Upper lobe of left lung (tissue), 6 donors: ENCODE data around the gene GRK7. TPM values are rescaled to one million over a fixed set of nuclear protein-coding genes. Genes with fewer than 3 reads are reported as not detected.

Experiments
- ATAC-seq, 2 donors: fragments of 200-7000 bp; cut with Tn5 transposase; one replicate each; pipeline ENCODE4 v1.9.1; 2022; ENCODE audit warnings: mild to moderate bottlenecking in 2 of 2, moderate library complexity in 2 of 2; ENCODE audit not compliant: low FRiP score in 2 of 2
- DNase-seq, 2 donors: peaks; one replicate each; pipeline ENCODE4 v3.0.0-alpha.2; 2019 to 2020
- H3K27ac ChIP-seq, 4 donors: fragments of 200-600 bp; sonication (generic); one replicate each; pipeline ENCODE4 v1.5.1; 2016 to 2019
- H3K27me3 ChIP-seq, 4 donors: fragments of 200-600 bp; sonication (generic); one replicate each; pipeline ENCODE4 v1.5.1; 2017 to 2019
- H3K36me3 ChIP-seq, 4 donors: fragments of 200-600 bp; sonication (generic); one replicate each; pipeline ENCODE4 v1.5.1; 2016 to 2019
- H3K4me1 ChIP-seq, 4 donors: fragments of 200-600 bp; sonication (generic); one replicate each; pipeline ENCODE4 v1.5.1; 2018 to 2019
- H3K4me3 ChIP-seq, 4 donors: fragments of 200-600 bp; sonication (generic); one replicate each; pipeline ENCODE4 v1.5.1; 2017 to 2019; ENCODE audit warnings: mild to moderate bottlenecking in 2 of 4, moderate library complexity in 1 of 4
- H3K9me3 ChIP-seq, 4 donors: fragments of 200-600 bp; sonication (generic); one replicate each; pipeline ENCODE4 v1.5.1; 2018 to 2019
- EP300 ChIP-seq, 4 donors: sonication (generic); formaldehyde crosslinking; IDR thresholded peaks; one replicate each; pipeline ENCODE4 v1.5.1; 2017; ENCODE audit warnings: antibody characterized with exemption in 4 of 4, control low read depth in 2 of 4
- POLR2A ChIP-seq, 4 donors: fragments of 450-650 bp; IDR thresholded peaks; one replicate each; pipeline ENCODE4 v1.5.1; 2016 to 2017; ENCODE audit warnings: antibody characterized with exemption in 4 of 4, mild to moderate bottlenecking in 2 of 4
- POLR2AphosphoS5 ChIP-seq, 2 donors: sonication (generic); formaldehyde crosslinking; IDR thresholded peaks; one replicate each; pipeline ENCODE4 v1.5.1; 2017; ENCODE audit warnings: antibody characterized with exemption in 2 of 2
- WGBS, 2 donors: methylation state at CpG; one replicate each; pipeline ENCODE4 v1.1.5; 2017 to 2018; 5-methylcytosine and 5-hydroxymethylcytosine counted together
- total RNA-seq, 6 donors: library from RNA; depleted of rRNA in 4 of 6; stranded (reverse); fragments of >200 nt in 4 of 6; gene quantifications; one replicate each; pipeline versions ENCODE4 v1.1.0 to v1.2.1, GENCODE V29; 2016 to 2021
- TF ChIP-seq, protein P1 (sequence below), 6 experiments: fragments of 450-650 bp in 4 of 6; fragments of 200-600 bp in 2 of 6; sonication (generic) in 2 of 6; IDR thresholded peaks; one replicate each; pipeline ENCODE4 v1.5.1; 2016 to 2019; ENCODE audit warnings: antibody characterized with exemption in 6 of 6
- donor health status: DM: no; HTN: no; CAD: no; lungs with moderate emphysema.
- donor health status: DM: no; HTN: yes; CAD: no; lungs with severe emphysema.

Gene GRK7, protein sequence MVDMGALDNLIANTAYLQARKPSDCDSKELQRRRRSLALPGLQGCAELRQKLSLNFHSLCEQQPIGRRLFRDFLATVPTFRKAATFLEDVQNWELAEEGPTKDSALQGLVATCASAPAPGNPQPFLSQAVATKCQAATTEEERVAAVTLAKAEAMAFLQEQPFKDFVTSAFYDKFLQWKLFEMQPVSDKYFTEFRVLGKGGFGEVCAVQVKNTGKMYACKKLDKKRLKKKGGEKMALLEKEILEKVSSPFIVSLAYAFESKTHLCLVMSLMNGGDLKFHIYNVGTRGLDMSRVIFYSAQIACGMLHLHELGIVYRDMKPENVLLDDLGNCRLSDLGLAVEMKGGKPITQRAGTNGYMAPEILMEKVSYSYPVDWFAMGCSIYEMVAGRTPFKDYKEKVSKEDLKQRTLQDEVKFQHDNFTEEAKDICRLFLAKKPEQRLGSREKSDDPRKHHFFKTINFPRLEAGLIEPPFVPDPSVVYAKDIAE (N-terminal part only)
- under 1 TPM in 1 of 6 donors, not detected in 5; 0.22 TPM for total RNA-seq

DNA sequence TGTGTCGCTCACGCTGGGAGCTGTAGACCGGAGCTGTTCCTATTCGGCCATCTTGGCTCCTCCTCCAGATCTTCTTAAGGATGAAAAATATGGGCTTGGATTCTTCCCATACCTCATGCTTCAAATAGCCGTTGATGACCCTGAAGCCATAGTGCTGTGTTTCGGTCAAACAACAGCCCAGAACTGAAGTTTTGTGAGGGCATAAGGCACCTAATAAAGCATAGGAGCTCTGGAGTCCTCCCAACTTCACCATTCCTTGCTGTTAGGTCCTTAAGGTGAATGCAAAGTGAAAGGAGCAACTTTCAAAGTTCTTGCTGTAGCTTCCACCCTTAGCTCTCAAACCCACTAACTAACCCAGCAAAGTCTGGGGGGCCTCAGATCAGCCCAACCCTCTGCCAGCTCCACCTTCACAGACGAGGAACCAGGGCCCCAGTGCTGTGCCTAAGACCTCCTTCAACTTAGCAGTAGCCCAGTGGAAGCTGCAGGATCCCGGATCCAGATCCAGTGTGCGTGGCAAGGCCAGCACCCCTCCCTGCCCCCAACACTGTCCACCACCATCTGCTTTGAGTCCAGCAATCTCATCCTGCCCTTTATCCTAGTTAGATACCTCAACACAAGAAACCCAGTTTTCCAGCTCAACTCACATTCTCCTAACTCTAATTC is at the start of gene GRK7:
TSS of gene GRK7 (plus strand) at position 321 of the 663 bp plus-strand sequence. CDS start 14,877 bp downstream, outside the sequence.
- DNase-seq (peak in 1 of 2 donors; percentile 15), ATAC-seq (no peak)
- Histone ChIP-seq H3K27ac (no peak within 1 kb of the TSS), H3K9me3 (no peaks in the 10 kb centered on the region), H3K4me3 (no peak within 1 kb of the TSS), H3K4me1 (peaks cover 0 to 9% (median 0%) of the 10 kb centered on the region in 4 donors), H3K36me3 (no peaks in the 10 kb centered on the region), H3K27me3 (no peaks in the 10 kb centered on the region)
- 94 to 98% methylated on average over 8 to 9 of the region's 9 CpGs for WGBS, 2 donors
- TF ChIP-seq, protein P1, sequence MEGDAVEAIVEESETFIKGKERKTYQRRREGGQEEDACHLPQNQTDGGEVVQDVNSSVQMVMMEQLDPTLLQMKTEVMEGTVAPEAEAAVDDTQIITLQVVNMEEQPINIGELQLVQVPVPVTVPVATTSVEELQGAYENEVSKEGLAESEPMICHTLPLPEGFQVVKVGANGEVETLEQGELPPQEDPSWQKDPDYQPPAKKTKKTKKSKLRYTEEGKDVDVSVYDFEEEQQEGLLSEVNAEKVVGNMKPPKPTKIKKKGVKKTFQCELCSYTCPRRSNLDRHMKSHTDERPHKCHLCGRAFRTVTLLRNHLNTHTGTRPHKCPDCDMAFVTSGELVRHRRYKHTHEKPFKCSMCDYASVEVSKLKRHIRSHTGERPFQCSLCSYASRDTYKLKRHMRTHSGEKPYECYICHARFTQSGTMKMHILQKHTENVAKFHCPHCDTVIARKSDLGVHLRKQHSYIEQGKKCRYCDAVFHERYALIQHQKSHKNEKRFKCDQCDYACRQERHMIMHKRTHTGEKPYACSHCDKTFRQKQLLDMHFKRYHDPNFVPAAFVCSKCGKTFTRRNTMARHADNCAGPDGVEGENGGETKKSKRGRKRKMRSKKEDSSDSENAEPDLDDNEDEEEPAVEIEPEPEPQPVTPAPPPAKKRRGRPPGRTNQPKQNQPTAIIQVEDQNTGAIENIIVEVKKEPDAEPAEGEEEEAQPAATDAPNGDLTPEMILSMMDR (IDR thresholded peaks at IDR 0.05), result no peak
- TF ChIP-seq POLR2A (IDR thresholded peaks at IDR 0.05), result no peak
- no peak for TF ChIP-seq POLR2AphosphoS5 (IDR thresholded peaks at IDR 0.05)
- no peak for TF ChIP-seq EP300 (IDR thresholded peaks at IDR 0.05)

DNA sequence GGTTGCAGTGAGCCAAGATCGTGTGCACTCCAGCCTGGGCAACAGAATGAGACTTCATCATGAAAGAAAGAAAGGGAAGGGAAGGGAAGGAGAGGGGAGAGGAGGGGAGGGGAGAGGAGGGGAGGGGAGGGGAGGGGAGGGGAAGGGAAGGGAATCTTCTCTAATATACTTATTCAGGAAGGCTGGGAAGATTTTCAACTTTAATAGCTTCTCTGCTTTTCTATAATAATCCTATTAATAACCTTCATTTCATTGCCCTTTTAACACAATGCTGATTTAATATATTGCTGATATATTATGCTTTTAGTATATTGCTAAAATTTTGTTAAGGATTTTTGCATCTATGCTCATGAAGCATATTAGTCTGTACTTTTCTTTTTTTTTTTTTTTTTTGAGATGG is 48.5 kb upstream of the GRK7 start:
- Histone ChIP-seq H3K27ac (no peak overlapping the region), H3K4me3 (no peak overlapping the region), H3K4me1 (no peaks in the 10 kb centered on the region), H3K27me3 (no peaks in the 10 kb centered on the region), H3K9me3 (no peaks in the 10 kb centered on the region), H3K36me3 (no peaks in the 10 kb centered on the region)
- 83 to 86% methylated on average over 1 of the region's 1 CpG for WGBS, 2 donors
- TF ChIP-seq, protein P1 (IDR thresholded peaks at IDR 0.05), result no peak
- TF ChIP-seq EP300 (IDR thresholded peaks at IDR 0.05) (no peak), POLR2AphosphoS5 (IDR thresholded peaks at IDR 0.05) (no peak), POLR2A (IDR thresholded peaks at IDR 0.05) (no peak)
- no peak for DNase-seq
- ATAC-seq, result no peak

DNA sequence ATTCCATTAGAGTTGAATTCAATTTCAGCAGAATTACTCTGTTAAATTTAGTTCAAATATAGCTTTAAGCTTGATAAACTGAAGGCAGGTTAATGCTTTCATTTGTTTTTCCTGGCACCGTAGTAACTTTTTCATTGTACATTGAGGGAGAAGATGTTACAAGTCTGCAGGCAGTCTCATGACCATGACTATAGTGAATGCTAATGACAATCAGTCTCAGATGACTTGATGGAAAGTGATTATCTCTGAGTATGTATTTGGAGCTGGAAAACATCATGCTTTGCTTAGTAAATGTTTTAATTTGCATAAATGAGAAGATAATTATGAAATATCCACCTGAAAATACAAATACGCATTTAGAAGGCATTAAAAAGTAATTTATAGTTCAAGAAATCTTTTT is 41.1 kb upstream of the GRK7 start:
- Histone ChIP-seq H3K27ac (no peak overlapping the region), H3K9me3 (no peaks in the 10 kb centered on the region), H3K4me1 (no peaks in the 10 kb centered on the region), H3K36me3 (no peaks in the 10 kb centered on the region), H3K4me3 (no peak overlapping the region), H3K27me3 (no peaks in the 10 kb centered on the region)
- WGBS, 2 donors, result 97 to 100% methylated on average over 2 of the region's 2 CpGs
- DNase-seq, result no peak
- TF ChIP-seq POLR2AphosphoS5 (IDR thresholded peaks at IDR 0.05) (no peak), POLR2A (IDR thresholded peaks at IDR 0.05) (no peak), EP300 (IDR thresholded peaks at IDR 0.05) (no peak)
- TF ChIP-seq, protein P1 (IDR thresholded peaks at IDR 0.05), result no peak
- ATAC-seq, result no peak

DNA sequence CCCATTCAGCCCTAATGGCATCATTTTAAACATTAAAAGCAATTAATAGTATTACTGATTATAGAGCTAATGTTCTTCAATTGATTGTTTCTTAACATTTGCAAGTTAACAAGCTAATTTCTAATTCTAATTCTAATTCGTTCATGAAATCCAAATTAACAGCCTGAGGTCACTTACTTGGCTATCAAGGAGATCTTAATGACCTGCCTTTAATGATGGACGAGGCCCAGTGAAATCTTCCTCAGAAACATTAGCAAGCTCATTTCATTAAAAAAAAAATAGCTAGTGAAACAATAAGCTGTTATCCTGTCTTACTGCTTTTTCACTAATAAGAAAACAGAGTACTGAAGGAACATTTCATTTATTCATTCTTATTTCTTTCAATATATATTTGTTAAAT is 40.6 kb upstream of the GRK7 start:
- no peak overlapping the region for H3K27ac ChIP-seq
- H3K4me3 ChIP-seq, result no peak overlapping the region
- TF ChIP-seq POLR2AphosphoS5 (IDR thresholded peaks at IDR 0.05), result no peak
- no peak for TF ChIP-seq EP300 (IDR thresholded peaks at IDR 0.05)
- no peak for TF ChIP-seq POLR2A (IDR thresholded peaks at IDR 0.05)
- TF ChIP-seq, protein P1 (IDR thresholded peaks at IDR 0.05), result no peak
- no peaks in the 10 kb centered on the region for H3K9me3 ChIP-seq
- 89 to 91% methylated on average over 2 of the region's 2 CpGs for WGBS, 2 donors
- DNase-seq (no peak), ATAC-seq (no peak)
- no peaks in the 10 kb centered on the region for H3K27me3 ChIP-seq
- H3K36me3 ChIP-seq, result no peaks in the 10 kb centered on the region
- H3K4me1 ChIP-seq, result no peaks in the 10 kb centered on the region
